NCI-H2171 treated with DMSO at 0.1 percent for 48 hours (cell line): ENCODE data around the gene PGRMC2.

Experiments used
- DNase-seq: peaks from one replicate; lab custom pipeline; 2025; lab: John Stamatoyannopoulos, UW

PGRMC2 gene

DNA sequence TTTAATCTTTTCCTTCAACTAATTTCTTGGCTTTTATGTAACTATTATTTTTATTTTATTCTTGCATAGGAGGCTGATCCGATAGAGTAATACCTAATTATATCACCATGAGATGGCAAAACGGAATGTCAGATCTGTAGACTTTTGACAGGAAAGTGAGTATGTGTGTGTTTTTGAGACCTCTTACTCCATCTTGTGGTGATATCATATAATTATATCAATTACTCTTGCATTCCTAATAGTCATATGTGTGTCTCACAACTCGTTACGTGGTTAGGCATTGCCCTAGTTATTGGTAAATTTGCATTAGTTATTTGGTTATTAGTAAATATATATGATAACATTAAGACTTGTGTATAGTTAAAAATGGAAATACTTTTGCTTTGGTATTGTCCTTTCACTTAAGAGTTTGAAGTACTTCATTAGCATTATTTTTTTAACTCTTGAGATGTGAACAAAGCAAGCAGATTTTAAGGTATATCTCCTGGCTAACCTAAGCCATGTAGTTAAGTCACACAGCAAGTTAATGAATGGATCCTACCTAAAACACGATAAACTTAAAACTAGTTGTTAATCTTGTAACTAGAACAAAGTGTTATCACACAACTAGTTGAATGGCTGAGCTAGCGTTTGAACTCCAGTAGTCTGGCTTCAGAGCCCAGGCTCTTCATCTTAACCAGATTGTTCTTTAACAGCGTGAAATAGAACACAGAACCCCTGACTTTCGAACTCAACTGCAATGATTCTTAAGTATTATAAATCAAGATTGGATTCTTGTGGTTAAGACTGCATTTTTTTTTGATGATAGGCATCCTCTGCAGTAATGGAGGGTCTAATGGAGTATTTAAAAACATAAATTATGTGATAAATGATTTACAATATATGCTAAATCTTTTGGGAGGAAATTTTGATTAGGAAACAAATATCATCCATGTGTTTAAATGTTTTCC lies 67.1 kb downstream of the PGRMC2 start:
- DNase-seq: peak; percentile 28
